ENCODE measurements around the gene LRRC42. TPM values are rescaled to one million over a fixed set of nuclear protein-coding genes. Genes with fewer than 3 reads are reported as not detected.
A peak's percentile ranks its signal among the peaks of the same experiment; 100 is the strongest.

Gene LRRC42
- total RNA-seq, 4 donors from 2014 or later: 18.7 to 24.3 (median 23.3) TPM

GRCh38 chr1:53942127-53942957 is 3.8 kb upstream of the LRRC42 start:
- peaks cover 0 to 22% (median 0%) of the 10 kb centered on the region in 3 donors for H3K36me3 ChIP-seq
- no peaks in the 10 kb centered on the region for H3K9me3 ChIP-seq
- intact Hi-C loops (cut with DNase I): no loop called here
- DNase-seq: no peak
- no peak overlapping the region for H3K27ac ChIP-seq
- peaks cover 14 to 32% (median 21%) of the 10 kb centered on the region in 3 donors for H3K4me1 ChIP-seq
- H3K4me3 ChIP-seq: no peak overlapping the region
- H3K27me3 ChIP-seq: no peaks in the 10 kb centered on the region
- WGBS, 2 donors: 87 to 90% methylated on average over 7 of the region's 7 CpGs
- TF ChIP-seq POLR2A (IDR thresholded peaks at IDR 0.05) (no peak), CTCF (IDR thresholded peaks at IDR 0.05) (no peak)

GRCh38 chr1:53943090-53943489 is 3.1 kb upstream of the LRRC42 start:
- 92 to 93% methylated on average over 6 of the region's 6 CpGs for WGBS, 2 donors
- peaks cover 14 to 39% (median 21%) of the 10 kb centered on the region in 3 donors for H3K4me1 ChIP-seq
- H3K4me3 ChIP-seq: no peak overlapping the region
- peaks cover 0 to 15% (median 0%) of the 10 kb centered on the region in 3 donors for H3K36me3 ChIP-seq
- no peaks in the 10 kb centered on the region for H3K27me3 ChIP-seq
- TF ChIP-seq CTCF (IDR thresholded peaks at IDR 0.05) (no peak), POLR2A (IDR thresholded peaks at IDR 0.05) (no peak)
- intact Hi-C loops (cut with DNase I): no loop called here
- DNase-seq: no peak
- H3K27ac ChIP-seq: no peak overlapping the region
- no peaks in the 10 kb centered on the region for H3K9me3 ChIP-seq

- Histone ChIP-seq H3K36me3 (peaks cover 0 to 11% (median 0%) of the 10 kb centered on the region in 3 donors), H3K27me3 (no peaks in the 10 kb centered on the region), H3K4me1 (peaks cover 14 to 44% (median 21%) of the 10 kb centered on the region in 3 donors), H3K4me3 (no peak overlapping the region), H3K9me3 (no peaks in the 10 kb centered on the region), H3K27ac (no peak overlapping the region)
- 93 to 94% methylated on average over 13 to 14 of the region's 14 CpGs for WGBS, 2 donors
- intact Hi-C loops (cut with DNase I): no loop called here
- DNase-seq: no peak
- TF ChIP-seq CTCF (IDR thresholded peaks at IDR 0.05) (no peak), POLR2A (IDR thresholded peaks at IDR 0.05) (no peak)
These were observed 2.6 kb upstream of the LRRC42 start for GRCh38 chr1:53943490-53944043.

DNA sequence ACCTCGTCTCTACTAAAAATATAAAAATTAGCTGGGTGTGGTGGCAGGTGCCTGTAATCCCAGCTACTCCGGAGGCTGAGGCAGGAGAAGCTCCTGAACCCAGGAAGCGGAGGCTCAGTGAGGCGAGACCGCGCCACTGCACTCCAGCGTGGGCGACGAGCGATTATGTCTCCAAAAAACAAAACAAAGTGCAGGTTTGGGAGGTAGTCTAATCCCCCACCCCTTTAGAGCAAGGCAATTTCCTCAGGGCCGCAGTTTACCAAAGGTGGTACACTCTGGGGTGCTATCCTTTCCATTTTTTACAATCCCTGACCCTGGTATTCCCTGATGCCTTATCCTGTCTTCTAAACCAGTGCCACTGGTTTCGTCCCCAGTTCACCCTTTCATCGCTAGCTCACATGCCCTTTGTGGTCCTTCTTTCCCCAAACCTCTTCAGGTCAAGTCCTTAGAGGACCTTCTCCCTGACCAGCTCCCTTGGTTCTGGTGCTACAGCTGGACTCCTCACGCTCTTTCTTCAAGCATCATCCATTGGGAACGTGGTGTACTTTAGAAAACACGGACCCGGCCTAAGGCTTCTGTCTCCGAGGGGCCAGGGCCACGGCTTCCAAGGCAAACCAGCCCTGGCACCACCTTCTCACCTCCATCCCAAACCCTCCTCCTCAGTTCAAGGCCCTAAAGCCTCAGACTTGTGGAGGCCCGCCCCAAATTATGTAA is 1.5 kb upstream of the LRRC42 start:
- Histone ChIP-seq H3K36me3 (peaks cover 0 to 3% (median 0%) of the 10 kb centered on the region in 3 donors), H3K4me3 (peak overlapping the region; percentile 79 to 96 (median 84)), H3K27me3 (no peaks in the 10 kb centered on the region), H3K4me1 (peaks cover 14 to 53% (median 21%) of the 10 kb centered on the region in 3 donors), H3K9me3 (no peaks in the 10 kb centered on the region), H3K27ac (peak overlapping the region; percentile 85 to 96 (median 92))
- no peak for TF ChIP-seq POLR2A (IDR thresholded peaks at IDR 0.05)
- no peak for TF ChIP-seq CTCF (IDR thresholded peaks at IDR 0.05)
- intact Hi-C loops (cut with DNase I): loop anchor here (5.0 kb wide), 1 partner anchor 67 kb away; no protein-coding TSS in a partner anchor
- WGBS, 2 donors: 47 to 57% methylated on average over 17 to 20 of the region's 20 CpGs
- no peak for DNase-seq

- DNase-seq: no peak
- Histone ChIP-seq H3K27ac (peak overlapping the region; percentile 85 to 96 (median 92)), H3K4me1 (peaks cover 14 to 54% (median 21%) of the 10 kb centered on the region in 3 donors), H3K36me3 (no peaks in the 10 kb centered on the region), H3K9me3 (no peaks in the 10 kb centered on the region), H3K4me3 (peak overlapping the region; percentile 79 to 96 (median 84)), H3K27me3 (no peaks in the 10 kb centered on the region)
- intact Hi-C loops (cut with DNase I): loop anchor here (5.0 kb wide), 1 partner anchor 68 kb away; no protein-coding TSS in a partner anchor
- 0 to 1% methylated on average over 16 of the region's 16 CpGs for WGBS, 2 donors
- TF ChIP-seq POLR2A (IDR thresholded peaks at IDR 0.05) (no peak), CTCF (IDR thresholded peaks at IDR 0.05) (no peak)
These were observed 1.0 kb upstream of the LRRC42 start for GRCh38 chr1:53945183-53945432.

Data from esophagus squamous epithelium (tissue), 5 donors.